Kidney (tissue), 14 donors: ENCODE data around the gene PLPP3. TPM values are rescaled to one million over a fixed set of nuclear protein-coding genes. Genes with fewer than 3 reads are reported as not detected.

Experiments used
- DNase-seq, 5 donors: peaks; one replicate each; pipeline ENCODE4 v3.0.0-alpha.2; 2013 to 2020
- FAIRE-seq: peaks from 2 replicates; lab custom pipeline; 2012; peaks lifted over from hg19 to GRCh38; lab: Jason Lieb, UNC
- H3K27ac ChIP-seq, 2 donors: one replicate each; pipeline ENCODE4 v1.7.0; 2013; ENCODE audit warnings: low read depth in 2 of 2, low read length in 2 of 2, inconsistent platforms in 1 of 2
- H3K27me3 ChIP-seq: one replicate; pipeline ENCODE4 v1.7.1; 2013; ENCODE audit warnings: low read length, inconsistent platforms; ENCODE audit not compliant: control insufficient read depth, insufficient read depth
- H3K36me3 ChIP-seq, 3 donors: one replicate each; pipeline versions ENCODE4 v1.7.0 to v1.7.1; 2013; ENCODE audit warnings: low read length in 3 of 3, control low read depth in 1 of 3, inconsistent platforms in 1 of 3; ENCODE audit not compliant: insufficient read depth in 3 of 3, control insufficient read depth in 2 of 3
- H3K4me1 ChIP-seq, 3 donors: one replicate each; pipeline versions ENCODE4 v1.7.0 to v1.7.1; 2013; ENCODE audit warnings: low read length in 3 of 3, inconsistent platforms in 1 of 3, low read depth in 1 of 3; ENCODE audit not compliant: control insufficient read depth in 2 of 3, insufficient read depth in 2 of 3
- H3K4me3 ChIP-seq, 3 donors: one replicate each; pipeline versions ENCODE4 v1.7.0 to v1.8.1; 2013; ENCODE audit warnings: low read length in 3 of 3, control low read depth in 1 of 3, inconsistent platforms in 1 of 3
- H3K9ac ChIP-seq, 3 donors: one replicate each; pipeline versions ENCODE4 v1.7.0 to v1.7.1; 2013; ENCODE audit warnings: low read length in 3 of 3, control low read depth in 1 of 3, inconsistent platforms in 1 of 3
- H3K9me3 ChIP-seq, 3 donors: one replicate each; pipeline versions ENCODE4 v1.7.0 to v1.7.1; 2013; ENCODE audit warnings: low read length in 3 of 3, control low read depth in 1 of 3, inconsistent platforms in 1 of 3; ENCODE audit not compliant: control insufficient read depth in 2 of 3, insufficient read depth in 1 of 3
- CTCF ChIP-seq: IDR thresholded peaks from 3 replicates; pipeline ENCODE4 v1.5.1; 2012; ENCODE audit warnings: mild to moderate bottlenecking, moderate library complexity, borderline replicate concordance; ENCODE audit not compliant: insufficient read depth; ENCODE audit errors: extremely low read depth
- intact Hi-C: fragments of 100-400 bp; cut with DNase I; formaldehyde crosslinking; loops from one replicate; pipeline ENCODE4 v1.11.1; 2022
- polyA plus RNA-seq: library from polyadenylated mRNA; stranded (reverse); fragments of 350-450 nt; fragmentation: Illumina TruSeq; extraction: RNeasy Lipid Tissue Mini Kit (QIAGEN cat#74804); gene quantifications from one replicate; pipeline ENCODE4 v1.2.3, GENCODE V29; 2014; ENCODE audit warnings: low read depth, low replicate concordance; ENCODE audit not compliant: insufficient read depth
- total RNA-seq: library from RNA; stranded (reverse); fragmentation: NEBNext Ultra II Directional; extraction: Animal tissue kit (Norgen Biotek cat#: 25700); gene quantifications from one replicate; pipeline ENCODE4 v1.2.1, GENCODE V29; 2021
- donor health status: control.
- donor health status: control.
- donor health status: control.
- donor health status: control.
- donor health status: control.
- donor health status: DM: yes; HTN: yes; CAD: no.
- donor health status: Normal renal cell carcinoma (clear cell type).

PLPP3 gene
- total and polyA plus RNA-seq, 2 donors from 2014 or later = 100 to 107 TPM

DNA sequence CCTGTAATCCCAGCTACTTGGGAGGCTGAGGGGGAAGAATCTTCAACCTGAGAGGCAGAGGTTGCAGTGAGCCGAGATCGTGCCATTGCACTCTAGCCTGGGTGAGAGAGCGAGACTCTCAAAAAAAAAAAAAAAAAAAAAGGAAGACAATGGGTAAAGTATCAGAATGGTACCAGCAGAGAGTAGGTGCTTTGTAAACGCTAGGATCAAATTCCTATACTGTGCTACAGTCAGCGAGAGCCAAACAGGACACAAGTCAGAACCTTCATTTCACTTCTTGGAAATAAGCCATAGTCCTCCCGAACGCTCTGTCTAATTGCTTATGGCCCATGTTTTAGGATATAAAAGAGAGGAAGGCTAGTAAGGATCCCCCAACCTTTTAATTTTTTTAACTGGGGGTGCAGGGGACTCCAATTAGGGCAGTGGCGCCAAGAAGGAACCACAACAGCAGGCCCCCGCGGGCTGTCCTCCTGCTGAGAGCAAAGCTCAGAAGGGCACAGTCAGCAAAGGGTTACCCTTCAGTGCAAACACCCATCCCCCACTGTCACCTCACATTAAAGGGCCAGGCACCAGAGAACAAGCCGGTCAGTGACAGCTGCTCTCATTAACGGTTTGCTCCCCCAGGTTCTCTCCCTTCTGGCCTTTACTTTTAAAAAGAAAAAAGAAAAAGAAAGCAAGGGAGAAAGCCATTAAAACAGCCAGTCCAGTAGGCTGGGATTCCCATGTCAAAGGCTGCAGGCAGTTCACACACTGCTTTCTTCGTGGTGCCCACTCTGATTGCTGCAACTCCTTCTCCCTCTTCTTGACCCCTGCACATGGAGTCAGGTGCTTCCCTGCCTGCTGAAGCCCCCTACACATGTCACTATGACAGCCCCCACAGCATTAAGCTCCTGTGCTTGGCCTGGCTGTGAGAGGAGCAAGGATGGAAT, 69.4 kb downstream of the PLPP3 start:
- FAIRE-seq (no peak), DNase-seq (peak in 4 of 5 donors; percentile 61 to 76 (median 70))
- Histone ChIP-seq H3K27me3 (no peaks in the 10 kb centered on the region), H3K9ac (peak overlapping the region in 2 of 3 donors; percentile 30 to 41), H3K27ac (peak overlapping the region; percentile 29 to 80), H3K4me3 (no peak overlapping the region), H3K36me3 (peaks cover 13 to 59% (median 33%) of the 10 kb centered on the region in 3 donors), H3K9me3 (no peaks in the 10 kb centered on the region), H3K4me1 (peaks cover 7 to 60% (median 57%) of the 10 kb centered on the region in 3 donors)
- intact Hi-C loops = no loop called here
- TF ChIP-seq CTCF = no peak

DNA sequence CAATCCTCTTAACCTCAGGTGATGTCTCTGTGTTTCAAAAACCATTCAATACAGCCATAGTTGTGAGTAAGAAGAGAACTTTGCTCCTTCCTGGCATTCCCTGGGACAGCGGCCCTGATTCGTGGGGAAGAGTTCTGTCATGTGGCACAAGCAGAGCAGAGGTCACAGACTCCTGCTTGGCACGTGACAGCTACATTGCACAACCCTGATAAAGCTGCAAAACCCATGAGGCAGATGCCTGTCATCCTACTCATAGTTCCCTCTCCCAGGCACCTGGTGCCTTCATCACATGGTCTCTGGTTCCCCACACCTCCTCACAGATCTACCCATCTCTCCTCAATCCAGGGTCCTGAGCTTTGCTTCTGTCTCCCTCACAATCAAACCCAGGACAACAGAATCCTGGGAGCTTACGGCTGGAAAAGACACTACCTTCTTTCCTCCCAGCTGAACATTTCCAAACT, 70.8 kb downstream of the PLPP3 start:
- peak overlapping the region; percentile 65 to 80 for H3K27ac ChIP-seq
- peak overlapping the region in 1 of 3 donors; percentile 4 for H3K9ac ChIP-seq
- FAIRE-seq (no peak), DNase-seq (peak in 2 of 5 donors; percentile 25 to 53)
- no peak for TF ChIP-seq CTCF
- no peak overlapping the region for H3K4me3 ChIP-seq
- no peaks in the 10 kb centered on the region for H3K9me3 ChIP-seq
- H3K4me1 ChIP-seq = peaks cover 7 to 60% (median 52%) of the 10 kb centered on the region in 3 donors
- intact Hi-C loops = no loop called here
- no peaks in the 10 kb centered on the region for H3K27me3 ChIP-seq
- peaks cover 13 to 62% (median 33%) of the 10 kb centered on the region in 3 donors for H3K36me3 ChIP-seq

GRCh38 chr1:56507925-56508522, 71.3 kb downstream of the PLPP3 start:
- no peak for DNase-seq
- H3K9me3 ChIP-seq = no peaks in the 10 kb centered on the region
- H3K27ac ChIP-seq = peak overlapping the region; percentile 3 to 65
- peaks cover 13 to 59% (median 33%) of the 10 kb centered on the region in 3 donors for H3K36me3 ChIP-seq
- no peak for FAIRE-seq
- intact Hi-C loops = no loop called here
- no peak overlapping the region for H3K9ac ChIP-seq
- H3K27me3 ChIP-seq = no peaks in the 10 kb centered on the region
- H3K4me3 ChIP-seq = no peak overlapping the region
- H3K4me1 ChIP-seq = peaks cover 7 to 57% (median 51%) of the 10 kb centered on the region in 3 donors
- no peak for TF ChIP-seq CTCF
